GM12872 (cell line): ENCODE data around the gene GPR32.

Experiments used
- CTCF ChIP-seq: IDR thresholded peaks from 3 replicates; pipeline ENCODE4 v1.5.1; 2011; ENCODE audit warnings: low read depth, mild to moderate bottlenecking, low read length, moderate library complexity; ENCODE audit not compliant: insufficient read depth

GPR32 gene

DNA sequence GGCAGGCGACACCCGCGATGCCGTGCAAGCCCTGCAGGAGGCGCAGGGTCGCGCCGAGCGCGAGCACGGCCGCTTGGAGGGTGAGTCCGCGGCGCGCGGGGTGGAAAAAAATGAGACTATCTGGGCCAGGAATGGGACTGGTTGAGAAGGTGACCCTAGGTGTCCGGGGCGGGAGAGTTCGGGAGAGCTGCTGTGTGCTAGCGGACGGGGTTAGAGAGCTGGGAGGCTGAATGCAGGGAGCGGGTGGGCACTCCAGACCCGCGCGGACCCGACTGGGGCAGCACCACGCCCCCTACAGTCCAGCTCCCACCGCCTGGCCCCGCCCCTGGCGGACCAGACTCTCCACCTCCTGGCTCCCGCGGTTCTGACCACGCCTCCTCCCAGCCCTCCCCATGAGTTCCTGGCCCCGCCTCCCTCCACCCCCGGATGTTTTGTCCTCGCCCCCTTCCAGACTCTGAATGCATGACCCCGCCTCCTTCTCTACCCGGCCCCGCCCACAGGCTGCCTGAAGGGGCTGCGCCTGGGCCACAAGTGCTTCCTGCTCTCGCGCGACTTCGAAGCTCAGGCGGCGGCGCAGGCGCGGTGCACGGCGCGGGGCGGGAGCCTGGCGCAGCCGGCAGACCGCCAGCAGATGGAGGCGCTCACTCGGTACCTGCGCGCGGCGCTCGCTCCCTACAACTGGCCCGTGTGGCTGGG is 45.6 kb upstream of the GPR32 start:
- TF ChIP-seq CTCF, result peak; percentile 75

DNA sequence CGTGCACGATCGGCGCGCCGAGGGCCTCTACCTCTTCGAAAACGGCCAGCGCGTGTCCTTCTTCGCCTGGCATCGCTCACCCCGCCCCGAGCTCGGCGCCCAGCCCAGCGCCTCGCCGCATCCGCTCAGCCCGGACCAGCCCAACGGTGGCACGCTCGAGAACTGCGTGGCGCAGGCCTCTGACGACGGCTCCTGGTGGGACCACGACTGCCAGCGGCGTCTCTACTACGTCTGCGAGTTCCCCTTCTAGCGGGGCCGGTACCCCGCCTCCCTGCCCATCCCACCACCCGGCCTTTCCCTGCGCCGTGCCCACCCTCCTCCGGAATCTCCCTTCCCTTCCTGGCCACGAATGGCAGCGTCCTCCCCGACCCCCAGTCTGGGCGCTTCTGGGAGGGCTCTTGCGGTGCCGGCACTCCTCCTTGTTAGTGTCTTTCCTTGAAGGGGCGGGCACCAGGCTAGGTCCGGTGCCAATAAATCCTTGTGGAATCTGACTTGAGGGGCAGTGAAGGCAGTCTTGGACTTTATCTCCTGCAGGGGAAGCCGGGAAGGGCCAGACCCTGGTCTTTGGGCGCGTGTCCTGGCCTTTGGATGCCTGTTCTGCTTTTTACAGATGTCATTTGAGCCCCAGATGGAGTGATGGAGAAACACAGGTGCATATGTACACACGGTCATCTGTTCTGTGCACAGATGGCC is 44.9 kb upstream of the GPR32 start:
- no peak for TF ChIP-seq CTCF

- no peak for TF ChIP-seq CTCF
Measured at GRCh38 chr19:50725911-50726230, 44.4 kb upstream of the GPR32 start.

DNA sequence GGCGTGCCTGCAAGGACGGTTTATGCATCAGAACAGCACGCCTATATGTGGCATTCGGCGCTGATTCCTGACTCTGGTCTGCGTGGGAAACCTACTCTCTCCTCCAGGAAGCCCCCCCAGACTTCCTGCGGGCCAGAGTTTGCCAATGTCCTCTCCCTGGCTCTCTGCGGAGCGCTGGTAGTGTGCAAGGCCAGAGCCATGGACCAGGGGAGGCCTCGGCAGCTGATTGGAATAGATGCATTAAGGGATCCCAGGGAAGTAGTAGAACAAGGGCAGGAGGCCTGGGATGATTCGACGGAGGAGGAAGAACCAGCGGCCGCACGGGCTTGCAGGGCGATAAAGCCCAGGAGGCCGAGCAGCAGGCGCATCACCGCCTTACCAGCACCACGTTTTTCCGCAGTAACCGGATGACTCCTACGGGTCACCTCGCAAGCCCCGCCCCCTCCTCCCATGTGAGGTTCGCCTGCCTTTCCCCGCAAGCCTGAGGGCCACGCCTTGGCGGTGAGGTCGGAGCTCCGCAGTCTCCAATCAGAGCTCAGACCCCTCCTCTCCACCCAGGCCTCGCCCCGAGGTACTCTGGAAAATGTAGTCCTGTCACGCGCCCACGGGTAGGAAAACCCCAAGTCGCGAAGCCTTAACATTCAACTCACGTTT is 42.1 kb upstream of the GPR32 start:
- TF ChIP-seq CTCF, result no peak

DNA sequence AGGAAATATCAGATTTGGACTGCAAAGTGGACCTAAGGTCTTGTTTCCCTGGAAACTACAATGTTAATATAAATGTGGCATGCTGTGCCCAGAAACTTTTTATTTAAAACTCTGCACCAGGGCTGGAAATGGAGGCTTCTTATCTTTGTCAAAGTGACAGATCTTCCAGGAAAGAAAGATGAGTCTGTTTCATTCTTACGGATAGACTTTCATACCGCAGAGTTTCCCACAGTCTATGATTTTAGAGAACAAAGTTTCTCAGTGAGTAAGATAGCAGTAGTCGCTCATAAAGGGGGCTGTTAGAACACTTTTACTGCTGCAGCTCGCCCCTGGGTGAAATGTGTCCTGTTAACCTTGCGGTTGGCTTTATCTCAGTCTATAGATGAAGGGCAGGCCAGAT is 40.4 kb upstream of the GPR32 start:
- TF ChIP-seq CTCF, result no peak

DNA sequence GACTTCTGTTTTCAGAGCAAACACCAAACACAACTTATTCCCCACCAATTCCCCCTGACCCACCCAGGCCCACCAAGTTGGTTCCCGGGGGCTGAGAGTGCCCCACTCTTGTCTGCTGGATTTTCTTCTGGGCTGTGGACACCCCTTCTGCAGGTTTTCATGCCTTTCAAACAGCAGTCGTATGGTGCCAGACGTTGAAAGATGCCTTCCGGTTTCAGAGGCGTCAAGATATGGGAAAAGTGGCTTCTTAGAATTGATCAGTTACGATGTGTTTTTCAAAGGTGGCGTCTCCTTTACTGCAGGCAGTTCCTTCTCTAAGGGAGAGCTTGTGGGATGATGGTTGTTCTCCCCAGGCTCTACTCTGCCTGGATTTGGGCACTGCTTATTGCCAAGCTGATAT is 34.4 kb upstream of the GPR32 start:
- TF ChIP-seq CTCF, result no peak

- no peak for TF ChIP-seq CTCF
Measured at GRCh38 chr19:50736338-50736737, 33.9 kb upstream of the GPR32 start.
